Heart left ventricle (tissue), 16 donors: ENCODE results near the gene RPS5. TPM values are rescaled to one million over a fixed set of nuclear protein-coding genes. Genes with fewer than 3 reads are reported as not detected.
A peak's percentile ranks its signal among the peaks of the same experiment; 100 is the strongest.
"Not testable (repeated sequence)": the region's sequence is repeated elsewhere in the genome, so short reads cannot be mapped to it uniquely, and the experiment has no call there.

ENCODE experiments used
- ATAC-seq, 4 donors: fragments of 200-7000 bp; cut with Tn5 transposase; one replicate each; pipeline ENCODE4 v1.9.1; 2020 to 2022; ENCODE audit warnings: moderate library complexity in 4 of 4, mild to moderate bottlenecking in 3 of 4, moderate number of reproducible peaks in 1 of 4
- DNase-seq, 5 donors: peaks; one replicate each; pipeline ENCODE4 v3.0.0-alpha.2; 2020
- H3K27ac ChIP-seq, 12 donors: fragments of 200-600 bp; sonication (generic) in 4 of 12; one replicate each; pipeline versions ENCODE4 v1.5.0 to v1.8.0; 2016 to 2022; ENCODE audit warnings: mild to moderate bottlenecking in 2 of 12
- H3K27me3 ChIP-seq, 9 donors: fragments of 200-600 bp; sonication (generic) in 2 of 9; one replicate each; pipeline versions ENCODE4 v1.5.1 to v1.8.0; 2016 to 2022; ENCODE audit warnings: mild to moderate bottlenecking in 3 of 9
- H3K36me3 ChIP-seq, 9 donors: fragments of 200-600 bp; sonication (generic) in 2 of 9; one replicate each; pipeline versions ENCODE4 v1.5.0 to v1.8.0; 2018 to 2022; ENCODE audit warnings: mild to moderate bottlenecking in 2 of 9
- H3K4me1 ChIP-seq, 12 donors: fragments of 200-600 bp; sonication (generic) in 4 of 12; one replicate each; pipeline versions ENCODE4 v1.5.0 to v1.8.0; 2016 to 2022; ENCODE audit warnings: mild to moderate bottlenecking in 3 of 12
- H3K4me3 ChIP-seq, 12 donors: fragments of 200-600 bp; sonication (generic) in 4 of 12; one replicate each; pipeline versions ENCODE4 v1.5.0 to v1.8.0; 2017 to 2022; ENCODE audit warnings: mild to moderate bottlenecking in 9 of 12, moderate library complexity in 4 of 12
- H3K9me3 ChIP-seq, 12 donors: fragments of 200-600 bp; sonication (generic) in 4 of 12; one replicate each; pipeline versions ENCODE4 v1.5.0 to v1.8.0; 2016 to 2022; ENCODE audit warnings: mild to moderate bottlenecking in 1 of 12
- POLR2A ChIP-seq, 2 donors: fragments of 450-650 bp; IDR thresholded peaks; one replicate each; pipeline ENCODE4 v1.6.1; 2017; ENCODE audit warnings: antibody characterized with exemption in 2 of 2, mild to moderate bottlenecking in 2 of 2, moderate library complexity in 2 of 2
- WGBS, 4 donors: extraction: QIAGEN DNeasy Blood & Tissue Kit in 2 of 4; methylation state at CpG; one replicate each; pipeline versions ENCODE4 v1.1.5 to v1.1.7; 2013 to 2018; 5-methylcytosine and 5-hydroxymethylcytosine counted together
- intact Hi-C, 10 donors: fragments of 100-400 bp; cut with DNase I; formaldehyde crosslinking; loops; one replicate each; pipeline versions ENCODE4 v1.11.1 to v1.14.2; 2022
- polyA plus RNA-seq, 2 donors: library from polyadenylated mRNA; stranded (reverse); fragments of 200-250 nt; gene quantifications; one replicate each; pipeline ENCODE4 v1.2.3, GENCODE V29; 2013
- total RNA-seq, 9 donors: library from RNA; depleted of rRNA in 2 of 9; stranded (reverse); fragments of >200 nt in 2 of 9; fragmentation: NEBNext Ultra II Directional in 3 of 9; extraction: Animal tissue kit (Norgen Biotek cat#: 25700) in 3 of 9; gene quantifications; one replicate each; pipeline versions ENCODE4 v1.1.0 to v1.2.4, GENCODE V29; 2016 to 2023
- TF ChIP-seq, protein P1 (sequence below), 12 donors: fragments of 200-600 bp; sonication (generic) in 4 of 12; IDR thresholded peaks; one replicate each; pipeline versions ENCODE4 v1.5.0 to v1.8.0; 2018 to 2022; ENCODE audit warnings: antibody characterized with exemption in 12 of 12, mild to moderate bottlenecking in 5 of 12
- donor health status: ischemic (EF 13 %, LVEDD 7.1; RV severe dilation, severe dysfunction).
- donor health status: healthy with polysubstance abuse.
- donor health status: DM: no; HTN: yes; CAD: no.
- donor health status: DM: no; HTN: no; CAD: no.
- donor health status: ischemic (EF 25% LVEDD 6.9; RV normal size, moderate dysfunction).
- donor health status: ischemic (EF 25% LVEDD 5.7; RV mildly dilated, moderate dysfunction).
- donor health status: healthy.
- donor health status: DM: yes; HTN: yes; CAD: no.
- donor health status: ischemic (EF 35%, LVEDD 5.7; RV mildly dilated, moderate dysfunction).
- donor health status: nonischemic (EF 11% LVEDD 7.7; RV severe dilation, severe dysfunction).
- donor health status: DM: yes; HTN: yes; CAD: no.
- donor health status: PGD.
- donor health status: ischemic (EF 29% LVEDD 5.4; RV normal size, mild dysfunction).
- donor health status: nonischemic (EF 23%, LVEDD 6.1; RV moderate dilation, normal function).

The RPS5 gene
- total and polyA plus RNA-seq, 11 donors, result 346 to 1,718 (median 485) TPM

DNA sequence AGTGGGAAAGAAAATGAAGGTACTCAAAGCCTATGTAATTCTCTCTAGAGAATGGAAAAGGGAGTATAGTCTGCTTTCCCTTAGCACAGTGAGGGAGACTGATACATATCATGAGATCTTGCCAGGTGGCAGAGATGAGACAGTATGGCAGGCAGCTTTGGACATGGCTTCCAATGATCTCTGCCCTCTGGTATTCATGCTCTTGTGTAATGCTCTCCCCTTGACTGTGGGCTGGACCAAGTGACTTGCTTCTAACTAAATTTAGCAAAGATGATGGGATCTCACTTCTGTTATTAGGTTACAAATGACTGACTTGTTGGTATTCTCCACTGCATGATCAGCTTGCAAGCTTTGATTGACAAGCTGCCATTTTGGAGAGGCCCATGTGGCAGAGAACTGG, 42.7 kb downstream of the RPS5 start:
- intact Hi-C loops, result no loop called here
- Histone ChIP-seq H3K27ac (no peak overlapping the region), H3K9me3 (peaks cover 12 to 91% (median 69%) of the 10 kb centered on the region in 12 donors), H3K36me3 (peaks cover 11 to 32% (median 16%) of the 10 kb centered on the region in 9 donors), H3K4me1 (no peaks in the 10 kb centered on the region), H3K27me3 (no peaks in the 10 kb centered on the region), H3K4me3 (no peak overlapping the region)
- TF ChIP-seq POLR2A (IDR thresholded peaks at IDR 0.05), result no peak
- TF ChIP-seq, protein P1, sequence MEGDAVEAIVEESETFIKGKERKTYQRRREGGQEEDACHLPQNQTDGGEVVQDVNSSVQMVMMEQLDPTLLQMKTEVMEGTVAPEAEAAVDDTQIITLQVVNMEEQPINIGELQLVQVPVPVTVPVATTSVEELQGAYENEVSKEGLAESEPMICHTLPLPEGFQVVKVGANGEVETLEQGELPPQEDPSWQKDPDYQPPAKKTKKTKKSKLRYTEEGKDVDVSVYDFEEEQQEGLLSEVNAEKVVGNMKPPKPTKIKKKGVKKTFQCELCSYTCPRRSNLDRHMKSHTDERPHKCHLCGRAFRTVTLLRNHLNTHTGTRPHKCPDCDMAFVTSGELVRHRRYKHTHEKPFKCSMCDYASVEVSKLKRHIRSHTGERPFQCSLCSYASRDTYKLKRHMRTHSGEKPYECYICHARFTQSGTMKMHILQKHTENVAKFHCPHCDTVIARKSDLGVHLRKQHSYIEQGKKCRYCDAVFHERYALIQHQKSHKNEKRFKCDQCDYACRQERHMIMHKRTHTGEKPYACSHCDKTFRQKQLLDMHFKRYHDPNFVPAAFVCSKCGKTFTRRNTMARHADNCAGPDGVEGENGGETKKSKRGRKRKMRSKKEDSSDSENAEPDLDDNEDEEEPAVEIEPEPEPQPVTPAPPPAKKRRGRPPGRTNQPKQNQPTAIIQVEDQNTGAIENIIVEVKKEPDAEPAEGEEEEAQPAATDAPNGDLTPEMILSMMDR (IDR thresholded peaks at IDR 0.05), result no peak
- DNase-seq (no peak), ATAC-seq (peak in 1 of 4 donors; percentile 24)

DNA sequence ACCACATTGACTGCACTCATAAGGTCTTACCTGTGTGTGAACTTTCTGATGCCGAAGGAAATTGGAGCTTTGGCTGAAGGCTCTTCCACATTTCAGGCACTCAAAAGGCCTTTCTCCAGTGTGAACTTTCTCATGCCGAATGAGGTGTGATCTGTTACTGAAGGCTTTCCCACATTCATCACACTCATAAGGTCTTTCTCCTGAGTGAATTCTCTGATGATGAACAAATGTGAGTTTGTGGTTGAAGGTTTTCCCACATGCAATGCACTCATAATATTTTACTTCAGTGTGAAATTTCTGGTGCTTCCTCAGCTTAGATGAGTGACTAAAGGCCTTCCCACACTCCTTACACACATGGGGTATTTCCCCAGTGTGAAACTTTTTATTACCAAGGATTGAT, 47.1 kb downstream of the RPS5 start:
- no peaks in the 10 kb centered on the region for H3K27me3 ChIP-seq
- ATAC-seq (no peak), DNase-seq (no peak)
- no peak for TF ChIP-seq POLR2A (IDR thresholded peaks at IDR 0.05)
- TF ChIP-seq, protein P1 (IDR thresholded peaks at IDR 0.05), result no peak
- no peak overlapping the region for H3K27ac ChIP-seq
- peaks cover 0 to 6% (median 5%) of the 10 kb centered on the region in 12 donors for H3K4me1 ChIP-seq
- peaks cover 15 to 64% (median 41%) of the 10 kb centered on the region in 9 donors for H3K36me3 ChIP-seq
- H3K9me3 ChIP-seq, result peaks cover 18 to 98% (median 89%) of the 10 kb centered on the region in 12 donors
- intact Hi-C loops, result no loop called here
- WGBS, 4 donors, result 93 to 100% (median 99%) methylated on average over 2 of the region's 2 CpGs
- H3K4me3 ChIP-seq, result no peak overlapping the region

DNA sequence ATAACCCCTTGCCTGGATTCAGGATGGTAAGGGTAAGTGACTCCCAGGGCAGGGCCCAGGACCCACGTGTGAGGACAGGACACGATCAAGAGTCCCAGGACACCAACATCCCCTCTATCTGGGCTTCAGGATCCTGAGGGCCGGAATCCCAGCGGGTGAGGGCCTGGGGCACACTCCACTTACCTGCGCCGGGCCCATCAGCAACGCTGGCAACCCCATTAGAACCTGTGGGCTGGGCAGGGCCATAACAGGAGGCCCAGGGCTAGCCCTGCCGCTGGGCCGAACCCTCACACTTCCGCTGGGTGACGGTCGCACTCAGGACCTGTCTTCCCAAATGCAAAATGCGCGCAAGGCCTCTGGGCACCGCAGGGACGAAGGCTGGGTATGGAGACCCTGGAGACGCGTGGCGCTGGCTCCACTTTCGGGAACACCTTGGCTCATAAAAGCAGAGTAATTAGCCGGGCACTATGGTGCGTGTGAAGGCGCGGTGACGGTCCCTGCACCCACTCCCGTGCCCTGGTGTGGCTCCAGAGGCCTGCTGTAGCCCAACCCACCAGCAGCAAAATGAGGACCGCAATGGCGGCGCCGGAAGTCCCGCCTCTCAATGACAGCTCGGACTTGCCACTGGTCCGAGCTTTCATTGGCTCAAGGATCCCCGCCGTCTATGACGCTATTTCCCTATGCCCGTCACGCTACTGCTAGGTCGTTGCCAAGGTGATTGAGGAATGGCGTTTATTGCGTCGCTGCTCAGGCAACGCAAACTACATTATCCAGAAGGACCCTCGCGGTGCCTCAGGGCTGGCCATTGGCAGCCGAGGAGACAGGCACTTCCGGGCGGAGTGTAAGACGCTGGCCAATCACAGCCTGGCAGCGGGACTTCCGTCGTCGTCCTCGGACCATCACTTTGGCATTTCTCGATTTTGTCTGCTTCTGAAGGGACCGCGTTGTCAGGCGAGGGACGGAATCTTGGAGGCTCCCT, 52.8 kb downstream of the RPS5 start, which contains the start of gene ZNF132:
TSS of gene ZNF132 (minus strand) at position 578 of the 979 bp plus-strand sequence. CDS start at position 246, 332 bp downstream.
- TF ChIP-seq, protein P1 (IDR thresholded peaks at IDR 0.05), result no peak
- TF ChIP-seq POLR2A (IDR thresholded peaks at IDR 0.05), result peak in 1 of 2 donors; percentile 54
- Histone ChIP-seq H3K36me3 (peaks cover 1 to 33% (median 24%) of the 10 kb centered on the region in 9 donors), H3K4me3 (peak within 1 kb of the TSS; percentile 59 to 86 (median 72)), H3K27ac (peak within 1 kb of the TSS; percentile 18 to 91 (median 78)), H3K27me3 (no peaks in the 10 kb centered on the region), H3K4me1 (peaks cover 0 to 21% (median 16%) of the 10 kb centered on the region in 12 donors), H3K9me3 (peaks cover 0 to 42% (median 32%) of the 10 kb centered on the region in 12 donors)
- WGBS, 4 donors, result 7 to 10% (median 8%) methylated on average over 31 to 59 of the region's 59 CpGs
- DNase-seq (peak; percentile 96 to 99 (median 98)), ATAC-seq (peak; percentile 98 to 99 (median 98))
- intact Hi-C loops, result loop anchor here in 4 of 10 donors (1.0 to 2.0 kb wide), 4 partner anchors 11 to 59 kb away; partner anchors contain the start of genes ZNF324B (in 2 of the 4), ZNF584 (in 1 of the 4) and ZNF837 (in 1 of the 4)

DNA sequence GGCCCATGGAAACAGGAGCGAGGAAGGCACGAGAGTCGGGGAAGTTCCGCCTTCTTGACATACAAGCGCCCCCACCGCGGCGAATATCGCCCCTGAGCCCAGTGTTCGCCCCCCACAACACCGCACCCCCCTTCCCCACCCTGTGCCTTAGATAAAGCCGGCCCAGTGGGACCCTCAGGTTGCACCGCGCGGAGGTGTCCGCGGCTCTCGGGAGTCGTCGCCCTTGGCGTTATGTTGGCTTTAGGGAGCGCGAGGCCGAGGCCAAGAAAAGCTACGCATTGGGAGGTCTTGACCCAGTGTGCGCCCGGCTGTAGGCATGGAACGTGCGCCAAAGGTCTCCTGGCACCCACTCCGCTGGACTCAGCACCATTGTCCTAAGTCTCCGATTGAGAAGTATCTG, 53.5 kb downstream of the RPS5 start:
- ATAC-seq (peak in 3 of 4 donors; percentile 1 to 11 (median 6)), DNase-seq (peak in 1 of 5 donors; percentile 60)
- peaks cover 0 to 21% (median 16%) of the 10 kb centered on the region in 12 donors for H3K4me1 ChIP-seq
- peak overlapping the region; percentile 35 to 86 (median 72) for H3K4me3 ChIP-seq
- intact Hi-C loops, result loop anchor here in 3 of 10 donors (1.0 to 2.0 kb wide), 3 partner anchors 11 to 60 kb away; partner anchors contain the start of genes ZNF324B (in 2 of the 3) and ZNF837 (in 1 of the 3)
- TF ChIP-seq, protein P1 (IDR thresholded peaks at IDR 0.05), result no peak
- no peak for TF ChIP-seq POLR2A (IDR thresholded peaks at IDR 0.05)
- H3K36me3 ChIP-seq, result peaks cover 0 to 26% (median 17%) of the 10 kb centered on the region in 9 donors
- H3K9me3 ChIP-seq, result peaks cover 0 to 35% (median 25%) of the 10 kb centered on the region in 12 donors
- H3K27ac ChIP-seq, result peak overlapping the region; percentile 2 to 91 (median 76)
- WGBS, 4 donors, result 11 to 25% (median 16%) methylated on average over 19 to 31 of the region's 31 CpGs
- H3K27me3 ChIP-seq, result no peaks in the 10 kb centered on the region

DNA sequence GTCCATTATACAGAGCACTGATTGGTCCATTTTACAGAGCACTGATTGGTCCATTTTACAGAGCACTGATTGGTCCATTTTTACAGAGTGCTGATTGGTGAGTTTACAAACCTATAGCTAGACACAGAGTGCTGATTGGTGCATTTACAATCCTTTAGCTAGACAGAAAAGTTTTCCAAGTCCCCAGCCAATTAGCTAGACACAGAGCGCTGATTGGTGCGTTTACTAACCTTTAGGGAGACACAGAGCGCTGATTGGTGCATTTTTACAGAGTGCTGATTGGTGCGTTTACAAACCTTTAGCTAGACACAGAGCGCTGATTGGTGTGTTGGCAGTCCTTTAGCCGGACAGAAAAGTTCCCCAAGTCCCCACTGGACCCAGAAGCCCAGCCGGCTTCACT, 55.9 kb downstream of the RPS5 start:
- Histone ChIP-seq H3K4me1 (peaks cover 0 to 21% (median 16%) of the 10 kb centered on the region in 12 donors), H3K9me3 (peaks cover 0 to 11% (median 1%) of the 10 kb centered on the region in 12 donors)
- H3K27ac ChIP-seq, intact Hi-C loops, DNase-seq, H3K36me3 ChIP-seq, H3K27me3 ChIP-seq, H3K4me3 ChIP-seq, ATAC-seq: not testable (repeated sequence)
- WGBS, 4 donors, result 87 to 92% (median 89%) methylated on average over 5 to 7 of the region's 7 CpGs
